ENCODE measurements around the gene WDR83. TPM values are rescaled to one million over a fixed set of nuclear protein-coding genes. Genes with fewer than 3 reads are reported as not detected.

WDR83 gene
- total and polyA plus RNA-seq, 2 donors (not counting 3 experiments of a cell fraction or from before 2014, with no cell fraction given) = 10.5 to 11.8 TPM

- H3K9me3 ChIP-seq (replicated peaks; ENCODE audit: control insufficient read depth, insufficient read depth, low read length) = no peaks in the 10 kb centered on the region
- H4K20me1 ChIP-seq (replicated peaks; ENCODE audit: control insufficient read depth, extremely low read depth, insufficient read depth, low read length) = no peaks in the 10 kb centered on the region
- no peak overlapping the region for H3K9ac ChIP-seq (replicated peaks; ENCODE audit: extremely low read depth, insufficient read depth, low read length)
- dilution Hi-C loops (cut with MboI; ENCODE audit: extremely low pct_ligation_motif_present, low sequenced_read_pairs) = no loop called here
- CTCF ChIA-PET = interaction anchor here (0.7 to 2.1 kb wide), 2 partner anchors 25 to 68 kb away, joined by 4 to 7 read pairs; no protein-coding TSS in a partner anchor
- intact Hi-C loops (cut with micrococcal nuclease) = no loop called here
- no peaks in the 10 kb centered on the region for H3K79me2 ChIP-seq (ENCODE audit: control insufficient read depth, insufficient read depth, low read length)
- no peaks in the 10 kb centered on the region for H3K9me1 ChIP-seq (replicated peaks; ENCODE audit: control insufficient read depth, extremely low read depth, insufficient read depth, low read length)
- no peaks in the 10 kb centered on the region for H3K27me3 ChIP-seq (ENCODE audit: control insufficient read depth in 2 of 2, insufficient read depth in 2 of 2, low read length in 2 of 2)
- no peaks in the 10 kb centered on the region for H3K36me3 ChIP-seq (ENCODE audit: control insufficient read depth in 2 of 2, extremely low read depth in 1 of 2, insufficient read depth in 2 of 2, low read length in 2 of 2)
- H3K4me2 ChIP-seq (ENCODE audit: insufficient read depth, low read length) = no peak overlapping the region
- H3K4me3 ChIP-seq (replicated peaks in 1 of 3; ENCODE audit: insufficient read depth in 1 of 3, low read depth in 1 of 3, low read length in 3 of 3) = no peak overlapping the region
- TF ChIP-seq POLR2AphosphoS5 (IDR thresholded peaks at IDR 0.05; ENCODE audit: insufficient read depth, low read depth, low read length) = no peak
- TF ChIP-seq, protein P1, sequence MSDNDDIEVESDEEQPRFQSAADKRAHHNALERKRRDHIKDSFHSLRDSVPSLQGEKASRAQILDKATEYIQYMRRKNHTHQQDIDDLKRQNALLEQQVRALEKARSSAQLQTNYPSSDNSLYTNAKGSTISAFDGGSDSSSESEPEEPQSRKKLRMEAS (IDR thresholded peaks at IDR 0.05; ENCODE audit: insufficient read depth, insufficient read length) = no peak
- no peak for TF ChIP-seq MYC (IDR thresholded peaks at IDR 0.05; ENCODE audit: low read depth, low read length)
- TF ChIP-seq, protein P2, sequence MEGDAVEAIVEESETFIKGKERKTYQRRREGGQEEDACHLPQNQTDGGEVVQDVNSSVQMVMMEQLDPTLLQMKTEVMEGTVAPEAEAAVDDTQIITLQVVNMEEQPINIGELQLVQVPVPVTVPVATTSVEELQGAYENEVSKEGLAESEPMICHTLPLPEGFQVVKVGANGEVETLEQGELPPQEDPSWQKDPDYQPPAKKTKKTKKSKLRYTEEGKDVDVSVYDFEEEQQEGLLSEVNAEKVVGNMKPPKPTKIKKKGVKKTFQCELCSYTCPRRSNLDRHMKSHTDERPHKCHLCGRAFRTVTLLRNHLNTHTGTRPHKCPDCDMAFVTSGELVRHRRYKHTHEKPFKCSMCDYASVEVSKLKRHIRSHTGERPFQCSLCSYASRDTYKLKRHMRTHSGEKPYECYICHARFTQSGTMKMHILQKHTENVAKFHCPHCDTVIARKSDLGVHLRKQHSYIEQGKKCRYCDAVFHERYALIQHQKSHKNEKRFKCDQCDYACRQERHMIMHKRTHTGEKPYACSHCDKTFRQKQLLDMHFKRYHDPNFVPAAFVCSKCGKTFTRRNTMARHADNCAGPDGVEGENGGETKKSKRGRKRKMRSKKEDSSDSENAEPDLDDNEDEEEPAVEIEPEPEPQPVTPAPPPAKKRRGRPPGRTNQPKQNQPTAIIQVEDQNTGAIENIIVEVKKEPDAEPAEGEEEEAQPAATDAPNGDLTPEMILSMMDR (IDR thresholded peaks at IDR 0.05; ENCODE audit: extremely low read depth in 1 of 2, insufficient read depth in 1 of 2, low read depth in 1 of 2, low read length in 2 of 2) = no peak
- no peak for TF ChIP-seq POLR2A (IDR thresholded peaks at IDR 0.05; ENCODE audit: low read depth, low read length)
- no peak for TF ChIP-seq GATA2 (IDR thresholded peaks at IDR 0.05; ENCODE audit: insufficient read depth, insufficient read length, low read depth, low read length)
- TF ChIP-seq FOS (IDR thresholded peaks at IDR 0.05; ENCODE audit: borderline replicate concordance, insufficient read depth, low read length) = no peak
- no peak for TF ChIP-seq EZH2 (IDR thresholded peaks at IDR 0.05; ENCODE audit: borderline replicate concordance, low read depth, low read length, severe bottlenecking)
- no peak for TF ChIP-seq JUN (IDR thresholded peaks at IDR 0.05; ENCODE audit: borderline replicate concordance, insufficient read depth, insufficient read length, low read depth)
- no peak for FAIRE-seq
- no peaks in the 10 kb centered on the region for H3K4me1 ChIP-seq (ENCODE audit: control insufficient read depth, extremely low read depth, insufficient read depth, low read length)
- no peak overlapping the region for H2AFZ ChIP-seq (ENCODE audit: low read depth, low read length)
- no peak for DNase-seq (ENCODE audit: low read depth, low spot score)
- no TSS peak for BruUV-seq (replicated peaks)
- no peak overlapping the region for H3K27ac ChIP-seq (ENCODE audit: insufficient read depth, low read depth, low read length)
- POLR2A ChIA-PET = interaction anchor here (1.3 kb wide), 1 partner anchor 36 kb away, joined by 4 read pairs; the partner anchor contains the start of genes ZNF490 and ZNF791
Measured at GRCh38 chr19:12647047-12647446, 19.6 kb upstream of the WDR83 start.
